K562 (cell line): ENCODE results near the gene FIZ1.

Experiments
- DPF2 ChIP-seq: fragments of 450-650 bp; IDR thresholded peaks from 2 replicates; pipeline ENCODE4 v1.6.1; 2016
- GABPB2 ChIP-seq: fragments of 250-450 bp; sonication (Bioruptor Pico); conservative IDR thresholded peaks from 2 replicates; pipeline ENCODE4 v1.5.1; 2021; ENCODE audit warnings: mild to moderate bottlenecking
- YBX1 ChIP-seq: fragments of 450-650 bp; IDR thresholded peaks from 2 replicates; pipeline ENCODE4 v1.7.1; 2016; ENCODE audit warnings: mild to moderate bottlenecking
- ZNF282 ChIP-seq: sonication (generic); formaldehyde crosslinking; IDR thresholded peaks from 2 replicates; pipeline ENCODE4 v1.8.1; 2023; ENCODE audit warnings: missing genetic modification reagents
- TF ChIP-seq, protein P1 (sequence below), 3 experiments: IDR thresholded peaks in 2 of 3; conservative IDR thresholded peaks in 1 of 3; 2 replicates each; pipeline ENCODE4 v1.5.1; 2011 to 2012; ENCODE audit warnings: low read length in 3 of 3, mild to moderate bottlenecking in 3 of 3, control low read depth in 2 of 3, improper control_type of control experiment in 1 of 3, inconsistent platforms in 1 of 3, low read depth in 1 of 3, mixed read lengths in 1 of 3, moderate library complexity in 1 of 3; ENCODE audit not compliant: insufficient read depth in 2 of 3
- TF ChIP-seq, protein P2 (sequence below): fragments of 250-450 bp; sonication (Bioruptor Pico); IDR thresholded peaks from 2 replicates; pipeline ENCODE4 v1.5.0; 2020; ENCODE audit warnings: mild to moderate bottlenecking
- TF ChIP-seq, protein P3 (sequence below), 2 experiments: fragments of 450-650 bp; formaldehyde crosslinking in 1 of 2; IDR thresholded peaks; 2 replicates each; pipeline versions ENCODE4 v1.4.0 to v1.6.1; 2014 to 2020; ENCODE audit warnings: mild to moderate bottlenecking in 2 of 2, borderline replicate concordance in 1 of 2, low read depth in 1 of 2

DNA sequence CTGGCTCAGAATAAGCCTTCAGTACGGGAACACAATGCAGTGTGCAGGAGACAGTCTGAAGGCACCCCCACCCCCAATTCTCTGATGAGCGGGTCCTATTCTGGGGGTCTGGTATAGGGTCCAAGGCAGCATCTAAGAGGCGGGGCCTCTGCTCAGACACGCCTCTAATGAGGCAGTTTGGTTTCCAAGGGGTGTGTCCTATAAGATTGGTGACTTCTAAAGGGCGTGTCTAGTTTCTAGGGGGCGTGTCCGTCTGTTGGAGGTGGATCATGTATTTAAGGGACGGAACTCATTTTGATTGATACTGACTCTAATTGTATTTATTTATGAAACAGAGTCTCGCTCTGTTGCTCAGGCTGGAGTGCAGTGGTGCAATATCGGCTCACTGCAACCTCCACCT, 8.7 kb downstream of the FIZ1 start:
- TF ChIP-seq, protein P1, sequence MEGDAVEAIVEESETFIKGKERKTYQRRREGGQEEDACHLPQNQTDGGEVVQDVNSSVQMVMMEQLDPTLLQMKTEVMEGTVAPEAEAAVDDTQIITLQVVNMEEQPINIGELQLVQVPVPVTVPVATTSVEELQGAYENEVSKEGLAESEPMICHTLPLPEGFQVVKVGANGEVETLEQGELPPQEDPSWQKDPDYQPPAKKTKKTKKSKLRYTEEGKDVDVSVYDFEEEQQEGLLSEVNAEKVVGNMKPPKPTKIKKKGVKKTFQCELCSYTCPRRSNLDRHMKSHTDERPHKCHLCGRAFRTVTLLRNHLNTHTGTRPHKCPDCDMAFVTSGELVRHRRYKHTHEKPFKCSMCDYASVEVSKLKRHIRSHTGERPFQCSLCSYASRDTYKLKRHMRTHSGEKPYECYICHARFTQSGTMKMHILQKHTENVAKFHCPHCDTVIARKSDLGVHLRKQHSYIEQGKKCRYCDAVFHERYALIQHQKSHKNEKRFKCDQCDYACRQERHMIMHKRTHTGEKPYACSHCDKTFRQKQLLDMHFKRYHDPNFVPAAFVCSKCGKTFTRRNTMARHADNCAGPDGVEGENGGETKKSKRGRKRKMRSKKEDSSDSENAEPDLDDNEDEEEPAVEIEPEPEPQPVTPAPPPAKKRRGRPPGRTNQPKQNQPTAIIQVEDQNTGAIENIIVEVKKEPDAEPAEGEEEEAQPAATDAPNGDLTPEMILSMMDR (IDR thresholded peaks at IDR 0.05 in 2 of 3, conservative IDR thresholded peaks at IDR 0.05 in 1 of 3; ENCODE audit: insufficient read depth in 2 of 3, low read depth in 1 of 3, low read length in 3 of 3): no peak
- TF ChIP-seq DPF2 (no peak), YBX1 (no peak), GABPB2 (no peak), ZNF282 (CRISPR knock-in tag) (no peak)
- TF ChIP-seq, protein P2, sequence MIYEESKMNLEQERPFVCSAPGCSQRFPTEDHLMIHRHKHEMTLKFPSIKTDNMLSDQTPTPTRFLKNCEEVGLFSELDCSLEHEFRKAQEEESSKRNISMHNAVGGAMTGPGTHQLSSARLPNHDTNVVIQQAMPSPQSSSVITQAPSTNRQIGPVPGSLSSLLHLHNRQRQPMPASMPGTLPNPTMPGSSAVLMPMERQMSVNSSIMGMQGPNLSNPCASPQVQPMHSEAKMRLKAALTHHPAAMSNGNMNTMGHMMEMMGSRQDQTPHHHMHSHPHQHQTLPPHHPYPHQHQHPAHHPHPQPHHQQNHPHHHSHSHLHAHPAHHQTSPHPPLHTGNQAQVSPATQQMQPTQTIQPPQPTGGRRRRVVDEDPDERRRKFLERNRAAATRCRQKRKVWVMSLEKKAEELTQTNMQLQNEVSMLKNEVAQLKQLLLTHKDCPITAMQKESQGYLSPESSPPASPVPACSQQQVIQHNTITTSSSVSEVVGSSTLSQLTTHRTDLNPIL (CRISPR knock-in tag): no peak
- TF ChIP-seq, protein P3, sequence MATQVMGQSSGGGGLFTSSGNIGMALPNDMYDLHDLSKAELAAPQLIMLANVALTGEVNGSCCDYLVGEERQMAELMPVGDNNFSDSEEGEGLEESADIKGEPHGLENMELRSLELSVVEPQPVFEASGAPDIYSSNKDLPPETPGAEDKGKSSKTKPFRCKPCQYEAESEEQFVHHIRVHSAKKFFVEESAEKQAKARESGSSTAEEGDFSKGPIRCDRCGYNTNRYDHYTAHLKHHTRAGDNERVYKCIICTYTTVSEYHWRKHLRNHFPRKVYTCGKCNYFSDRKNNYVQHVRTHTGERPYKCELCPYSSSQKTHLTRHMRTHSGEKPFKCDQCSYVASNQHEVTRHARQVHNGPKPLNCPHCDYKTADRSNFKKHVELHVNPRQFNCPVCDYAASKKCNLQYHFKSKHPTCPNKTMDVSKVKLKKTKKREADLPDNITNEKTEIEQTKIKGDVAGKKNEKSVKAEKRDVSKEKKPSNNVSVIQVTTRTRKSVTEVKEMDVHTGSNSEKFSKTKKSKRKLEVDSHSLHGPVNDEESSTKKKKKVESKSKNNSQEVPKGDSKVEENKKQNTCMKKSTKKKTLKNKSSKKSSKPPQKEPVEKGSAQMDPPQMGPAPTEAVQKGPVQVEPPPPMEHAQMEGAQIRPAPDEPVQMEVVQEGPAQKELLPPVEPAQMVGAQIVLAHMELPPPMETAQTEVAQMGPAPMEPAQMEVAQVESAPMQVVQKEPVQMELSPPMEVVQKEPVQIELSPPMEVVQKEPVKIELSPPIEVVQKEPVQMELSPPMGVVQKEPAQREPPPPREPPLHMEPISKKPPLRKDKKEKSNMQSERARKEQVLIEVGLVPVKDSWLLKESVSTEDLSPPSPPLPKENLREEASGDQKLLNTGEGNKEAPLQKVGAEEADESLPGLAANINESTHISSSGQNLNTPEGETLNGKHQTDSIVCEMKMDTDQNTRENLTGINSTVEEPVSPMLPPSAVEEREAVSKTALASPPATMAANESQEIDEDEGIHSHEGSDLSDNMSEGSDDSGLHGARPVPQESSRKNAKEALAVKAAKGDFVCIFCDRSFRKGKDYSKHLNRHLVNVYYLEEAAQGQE (IDR thresholded peaks at IDR 0.05; ENCODE audit: borderline replicate concordance): no peak
- TF ChIP-seq, protein P3 (CRISPR knock-in tag; IDR thresholded peaks at IDR 0.05; ENCODE audit: low read depth): no peak
